Activated CD4-positive, alpha-beta T cell treated with anti-CD3 and anti-CD28 coated beads, Interleukin-2, amount 50 U/mL, for 24 hours (primary cell): ENCODE data around the gene PDP2.

Source experiments
- DNase-seq, 2 donors: peaks; one replicate each; pipeline ENCODE4 v3.0.0-alpha.2; 2020; ENCODE audit warnings: low read depth in 1 of 2, low spot score in 1 of 2

Gene PDP2

DNA sequence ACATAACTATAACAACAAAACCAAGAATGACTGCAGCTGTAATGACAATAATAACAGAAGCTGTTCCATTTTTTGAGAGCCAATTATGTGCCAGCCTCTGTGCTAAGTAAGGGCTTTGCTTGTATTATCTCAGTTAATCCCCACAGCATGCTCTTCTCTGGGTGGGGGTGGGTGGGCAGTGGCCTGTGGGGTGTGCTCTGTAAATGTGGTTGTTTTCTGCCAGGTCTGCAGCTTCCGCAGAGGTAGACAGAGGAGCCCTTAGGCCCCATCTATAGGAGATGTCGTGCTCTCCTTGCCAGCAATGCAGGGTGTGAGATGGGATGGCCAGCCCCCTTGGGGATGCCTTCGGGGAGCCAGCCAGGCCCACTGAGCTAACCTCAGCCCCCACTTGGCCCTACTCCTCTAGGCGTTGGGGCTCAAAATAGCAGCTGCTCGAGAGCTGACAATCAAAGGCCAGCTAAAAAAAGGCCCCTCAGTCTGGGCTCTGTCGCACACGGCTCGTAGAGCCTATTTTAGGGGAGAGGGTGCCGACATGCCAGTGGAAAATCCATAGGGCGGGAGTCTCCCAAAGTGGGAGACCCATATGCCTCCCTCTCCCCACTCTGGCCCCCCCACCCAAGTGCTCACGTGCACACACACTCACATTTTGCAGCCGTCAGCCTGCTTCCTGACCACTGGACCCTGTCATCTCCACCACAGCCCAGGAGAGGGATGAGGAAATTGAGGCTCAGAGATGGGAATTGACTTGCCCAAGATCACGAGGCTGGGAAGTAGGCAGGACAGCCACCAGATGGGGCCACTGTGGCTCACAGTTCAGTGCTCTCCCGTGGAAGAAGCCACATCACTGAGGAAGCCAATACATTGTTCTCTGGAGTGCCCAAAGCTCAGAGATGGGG, 22.6 kb downstream of the PDP2 start:
- no peak for DNase-seq

GRCh38 chr16:66903544-66904427, 23.5 kb downstream of the PDP2 start:
- DNase-seq, result no peak

GRCh38 chr16:66904428-66904845, 24.1 kb downstream of the PDP2 start:
- DNase-seq, result no peak

DNA sequence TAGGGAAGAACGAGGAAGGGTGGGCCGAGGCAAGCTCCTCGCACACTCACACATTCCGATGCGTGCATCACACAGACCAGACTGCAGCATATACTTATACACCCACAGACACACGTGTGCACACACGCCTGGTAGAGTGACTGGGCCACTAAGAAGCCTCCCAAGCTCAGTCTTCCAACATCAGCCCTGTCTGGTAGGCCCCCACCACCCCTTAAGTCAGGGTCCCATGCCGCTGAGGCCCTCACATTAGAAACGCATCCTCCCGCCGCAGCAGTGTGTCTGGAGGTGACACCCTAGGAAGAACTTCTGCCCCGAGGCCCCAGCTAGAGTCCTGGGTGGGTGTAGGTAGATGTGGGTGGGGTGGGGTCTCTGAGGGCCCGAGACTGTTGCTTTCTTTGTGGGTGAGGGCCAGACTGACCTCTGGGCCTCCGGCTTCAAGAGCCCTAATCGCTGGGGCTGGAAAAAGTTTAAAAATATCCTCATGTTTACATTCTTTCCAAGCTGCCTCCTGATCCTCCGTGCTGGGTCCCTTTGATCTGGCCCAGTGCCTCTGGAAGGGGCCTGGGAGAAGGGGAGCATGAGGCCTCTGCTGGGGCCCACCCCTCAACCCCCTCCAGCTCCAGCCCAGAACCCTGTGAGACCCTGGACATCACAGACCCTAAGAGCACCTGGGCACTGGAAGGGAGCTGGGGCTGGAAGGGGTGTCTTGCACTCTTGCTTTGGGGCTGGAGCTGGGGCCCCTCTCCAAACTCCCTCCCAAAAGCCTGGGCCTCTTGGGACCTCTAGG, 24.7 kb downstream of the PDP2 start:
- no peak for DNase-seq

DNA sequence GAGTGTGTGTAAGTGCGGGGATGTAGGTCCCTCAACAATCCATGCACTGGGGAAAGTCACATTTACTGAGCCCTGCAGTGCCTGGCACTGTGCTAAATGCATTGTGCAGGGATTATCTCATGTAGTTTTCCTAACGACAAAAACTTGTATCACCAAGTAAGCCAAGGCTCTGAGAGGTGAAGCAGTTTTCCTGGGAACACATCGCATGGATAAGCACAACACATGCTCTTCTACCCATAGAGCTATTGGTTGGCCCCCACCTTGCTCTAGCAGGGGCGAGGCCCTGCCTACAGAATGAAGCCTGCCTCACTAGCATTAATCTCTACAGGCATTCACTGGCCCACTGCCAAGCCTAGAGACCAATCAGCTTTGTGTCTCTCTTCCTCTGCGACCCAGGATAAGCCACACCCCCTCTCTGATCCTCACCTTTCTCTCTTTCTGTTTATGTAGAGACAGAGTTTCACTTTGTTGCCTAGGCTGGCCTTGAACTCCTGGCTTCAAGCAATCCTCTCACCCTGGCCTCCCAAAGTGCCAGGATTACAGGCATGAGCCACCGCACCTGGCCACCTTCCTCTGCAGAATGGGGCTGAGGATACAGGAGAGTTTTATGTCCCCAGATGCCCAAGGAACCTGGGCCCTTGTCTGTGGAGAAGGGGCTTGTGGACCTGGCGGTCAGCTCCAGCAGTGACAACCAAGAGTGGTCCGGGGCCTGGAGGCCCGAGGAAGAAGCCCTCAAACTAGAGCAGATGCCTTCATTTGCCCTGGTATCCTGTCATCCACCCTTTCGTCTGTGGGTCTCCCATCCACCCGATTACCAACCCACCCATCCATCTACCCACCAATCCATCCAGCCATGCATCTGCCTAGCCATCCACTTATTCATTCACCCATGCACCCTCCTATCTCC, 25.6 kb downstream of the PDP2 start:
- peak in 1 of 2 donors; percentile 24 for DNase-seq

- no peak for DNase-seq
Observed at GRCh38 chr16:66906916-66907836, 26.9 kb downstream of the PDP2 start.

GRCh38 chr16:66908116-66908515, 27.8 kb downstream of the PDP2 start:
- no peak for DNase-seq

DNA sequence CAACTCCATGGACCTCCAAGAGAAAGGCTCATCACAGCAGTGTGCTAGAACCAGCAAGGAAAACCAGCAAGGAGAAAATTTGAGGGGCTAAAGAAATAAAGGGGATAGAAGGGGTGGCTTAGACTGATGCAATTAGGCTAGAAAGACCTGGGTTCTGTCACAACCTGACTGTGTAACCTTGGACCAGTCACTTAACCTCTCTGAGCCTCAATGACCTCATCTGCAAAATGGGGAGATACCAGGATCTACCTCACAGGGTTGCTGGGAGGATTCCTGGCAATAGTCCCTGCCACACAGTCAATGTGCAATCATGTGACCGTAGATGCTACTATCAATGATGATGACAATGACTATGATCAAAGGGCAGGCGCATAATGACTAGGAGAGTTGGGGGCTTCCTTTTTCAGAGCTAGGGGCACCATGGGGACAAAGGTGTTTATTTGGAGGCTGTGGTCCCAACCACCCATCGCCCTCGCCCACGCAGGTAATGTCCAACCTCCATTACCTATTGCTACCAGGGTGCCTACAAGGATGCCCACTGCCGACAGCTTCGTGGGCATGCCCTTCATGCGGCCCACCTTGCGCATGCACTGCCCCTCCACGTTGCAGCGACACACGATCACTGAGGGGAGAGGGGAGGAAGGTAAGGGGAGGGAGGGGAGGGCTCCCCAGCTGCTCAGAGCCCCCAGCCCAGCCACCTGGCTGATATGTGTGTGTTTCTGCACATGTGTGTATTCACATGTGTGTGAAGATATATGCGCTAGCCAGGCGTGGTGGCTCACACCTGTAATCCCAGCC, 28.6 kb downstream of the PDP2 start:
- DNase-seq, result no peak

GRCh38 chr16:66910175-66910940, 30.0 kb downstream of the PDP2 start:
- no peak for DNase-seq

- no peak for DNase-seq
Observed at GRCh38 chr16:66911112-66911511, 30.8 kb downstream of the PDP2 start.

GRCh38 chr16:66911801-66912200, 31.5 kb downstream of the PDP2 start:
- DNase-seq, result no peak

DNA sequence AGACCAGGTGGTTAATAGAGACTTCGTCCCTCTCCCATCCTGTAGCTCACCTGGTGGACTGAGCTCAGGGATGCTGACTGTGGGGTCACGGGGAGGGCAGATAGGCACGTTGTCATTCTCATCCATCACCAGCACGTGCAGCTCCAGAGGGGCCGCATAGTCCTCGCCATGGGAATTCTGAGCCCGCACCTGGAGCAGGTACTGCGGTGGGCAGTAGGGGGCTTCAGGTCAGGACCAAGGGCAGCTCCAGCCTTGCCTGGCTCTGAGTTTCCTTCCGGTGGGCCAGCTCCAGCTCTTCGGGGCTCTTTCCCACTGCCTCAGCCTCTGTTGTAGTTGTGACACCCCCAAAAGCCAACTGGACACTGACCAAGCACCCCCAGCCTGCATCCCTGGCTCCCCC, 32.8 kb downstream of the PDP2 start:
- no peak for DNase-seq

DNA sequence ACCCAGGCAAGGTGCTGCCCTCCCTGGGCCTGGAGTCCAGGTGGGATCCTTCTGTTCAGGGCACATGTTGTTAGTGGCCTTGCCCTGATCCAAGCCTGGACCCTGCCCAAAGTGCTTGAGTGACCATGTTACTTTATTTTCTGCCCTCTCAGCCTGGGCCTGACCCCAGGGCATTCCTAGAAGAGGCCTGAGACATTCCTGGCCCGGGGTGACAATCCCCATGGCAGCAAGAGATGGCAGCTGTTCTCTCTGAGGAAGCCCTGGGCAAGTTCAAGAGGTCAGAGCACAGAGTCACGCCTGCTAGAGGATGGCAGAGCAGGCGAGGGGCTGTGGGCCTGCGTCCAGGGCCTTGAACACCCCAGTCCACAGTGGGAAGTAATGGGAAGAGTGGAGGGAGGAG, 33.4 kb downstream of the PDP2 start:
- no peak for DNase-seq

DNA sequence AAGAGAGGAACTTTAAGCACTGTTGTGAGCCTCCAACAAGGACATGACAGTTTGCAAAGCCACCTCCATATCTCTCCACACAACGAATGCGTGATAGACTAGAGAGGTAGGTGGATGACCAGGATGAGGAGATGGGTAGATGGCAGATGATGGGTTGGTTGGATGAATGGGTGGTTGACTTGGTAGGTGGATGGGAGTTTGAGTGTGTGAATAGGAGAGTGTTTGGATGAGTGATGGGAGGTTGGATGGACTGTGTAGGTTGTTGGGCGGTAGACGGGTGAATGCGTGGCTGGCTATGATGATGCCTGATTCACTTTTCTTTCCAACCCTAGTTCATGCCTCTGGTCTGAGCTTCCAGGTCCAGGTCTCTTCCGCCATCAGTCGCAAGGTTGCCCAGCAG, 34.2 kb downstream of the PDP2 start:
- no peak for DNase-seq

- no peak for DNase-seq
Observed at GRCh38 chr16:66915041-66915440, 34.7 kb downstream of the PDP2 start.

GRCh38 chr16:66916518-66916917, 36.2 kb downstream of the PDP2 start:
- DNase-seq, result no peak

- no peak for DNase-seq
Observed at GRCh38 chr16:66917741-66918140, 37.4 kb downstream of the PDP2 start.

DNA sequence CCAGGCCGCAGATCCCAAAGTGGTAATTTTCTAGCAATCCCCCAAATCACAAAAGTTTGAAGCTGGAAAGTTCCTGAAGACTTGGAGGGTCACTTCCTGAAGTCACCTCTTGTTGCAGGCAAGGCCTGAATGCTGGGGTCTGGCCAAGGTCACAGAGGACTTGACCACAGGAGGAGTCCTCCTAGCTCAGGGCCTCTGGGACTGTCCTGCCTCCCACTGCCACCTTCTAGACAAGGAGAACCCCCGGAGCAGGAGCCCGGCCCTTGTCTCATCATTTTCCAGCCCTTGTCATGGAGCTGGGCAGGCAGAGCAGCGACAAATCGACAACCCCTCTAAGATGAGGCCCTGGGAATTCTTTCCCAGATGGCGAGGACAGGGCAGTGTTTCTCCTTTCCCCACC, 38.0 kb downstream of the PDP2 start:
- DNase-seq, result no peak
